ENCODE data around the gene RAD51B.
A peak's percentile ranks its signal among the peaks of the same experiment; 100 is the strongest.
"Not testable (repeated sequence)": the region's sequence is repeated elsewhere in the genome, so short reads cannot be mapped to it uniquely, and the experiment has no call there.

Gene RAD51B

GRCh38 chr14:68685419-68686204, 866.0 kb downstream of the RAD51B start:
- DNase-seq = peak; percentile 88

- no peak for DNase-seq
Observed at GRCh38 chr14:68686205-68686465, 866.6 kb downstream of the RAD51B start.

- no peak for DNase-seq
Observed at GRCh38 chr14:68686724-68687123, 867.1 kb downstream of the RAD51B start.

- DNase-seq = no peak
Observed at GRCh38 chr14:68687746-68688145, 868.2 kb downstream of the RAD51B start.

- no peak for DNase-seq
Observed at GRCh38 chr14:68688872-68689371, 869.3 kb downstream of the RAD51B start.

GRCh38 chr14:68689511-68689910, 869.9 kb downstream of the RAD51B start:
- DNase-seq = no peak

GRCh38 chr14:68690089-68690958, 870.7 kb downstream of the RAD51B start:
- no peak for DNase-seq

GRCh38 chr14:68691031-68691791, 871.6 kb downstream of the RAD51B start:
- no peak for DNase-seq

- no peak for DNase-seq
Observed at GRCh38 chr14:68691792-68692118, 872.2 kb downstream of the RAD51B start.

GRCh38 chr14:68692216-68692615, 872.6 kb downstream of the RAD51B start:
- DNase-seq = no peak

GRCh38 chr14:68692916-68693771, 873.6 kb downstream of the RAD51B start:
- DNase-seq = no peak

GRCh38 chr14:68693926-68694325, 874.3 kb downstream of the RAD51B start:
- no peak for DNase-seq

GRCh38 chr14:68694516-68695235, 875.1 kb downstream of the RAD51B start:
- no peak for DNase-seq

GRCh38 chr14:68695326-68695768, 875.8 kb downstream of the RAD51B start:
- DNase-seq = no peak

- no peak for DNase-seq
Observed at GRCh38 chr14:68695856-68696255, 876.3 kb downstream of the RAD51B start.

GRCh38 chr14:68696266-68696665, 876.7 kb downstream of the RAD51B start:
- DNase-seq = no peak

GRCh38 chr14:68696721-68697495, 877.3 kb downstream of the RAD51B start:
- DNase-seq = no peak

- not testable (repeated sequence) for DNase-seq
Observed at GRCh38 chr14:68698773-68699172, 879.2 kb downstream of the RAD51B start.

GRCh38 chr14:68701001-68701741, 881.6 kb downstream of the RAD51B start:
- DNase-seq = no peak

GRCh38 chr14:68702135-68702534, 882.6 kb downstream of the RAD51B start:
- DNase-seq = no peak

Measured in CD4-positive, alpha-beta T cell treated with Interleukin-21 for 1 hour (primary cell).